PC-9 (cell line): ENCODE measurements around the gene AGAP3.

ENCODE experiments used
- CTCF ChIP-seq: fragments of 200-600 bp; sonication (generic); conservative IDR thresholded peaks from 2 replicates; pipeline ENCODE4 v1.6.1; 2017; ENCODE audit warnings: mixed run types, antibody characterized with exemption, mild to moderate bottlenecking, moderate library complexity
- EZH2 ChIP-seq: fragments of 200-600 bp; sonication (generic); IDR thresholded peaks from 2 replicates; pipeline ENCODE4 v1.8.0; 2017; ENCODE audit warnings: antibody characterized with exemption, low read depth

GRCh38 chr7:151138153-151138851, 52.0 kb downstream of the AGAP3 start:
- TF ChIP-seq EZH2 (no peak), CTCF (no peak)
